ENCODE results near the gene CREB5.

DNA sequence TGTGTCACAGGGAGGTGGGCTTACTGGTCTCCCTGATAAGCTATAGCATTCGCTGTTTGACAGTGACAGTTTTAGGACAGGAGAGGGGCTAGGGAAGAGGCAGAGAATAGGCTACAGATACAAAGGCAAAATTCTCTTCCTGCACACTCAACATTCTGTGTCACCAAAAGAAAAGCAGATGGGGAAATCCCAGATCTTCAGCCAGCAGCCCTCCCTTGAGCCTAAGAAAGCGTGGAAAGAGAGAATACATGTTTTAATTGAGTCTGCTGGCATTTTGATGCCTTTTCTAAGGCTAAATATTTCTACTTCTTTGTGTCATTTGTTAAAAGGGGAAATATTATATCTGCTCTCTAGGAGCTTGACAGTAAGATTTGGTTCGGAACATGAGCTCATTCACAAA, 298.8 kb downstream of the CREB5 start:
- TF ChIP-seq POLR2AphosphoS5 (IDR thresholded peaks at IDR 0.05; ENCODE audit: low read depth, low read length) (no peak), SIN3A (IDR thresholded peaks at IDR 0.05; ENCODE audit: borderline replicate concordance, insufficient read depth, low read length) (no peak)
